GM12878 (cell line): Measurements from ENCODE around the gene NRN1L. TPM values are rescaled to one million over a fixed set of nuclear protein-coding genes. Genes with fewer than 3 reads are reported as not detected.

Source experiments
- ATAC-seq: fragments of 200-7000 bp; cut with Tn5 transposase; 3 replicates; pipeline ENCODE4 v1.9.1; 2020; ENCODE audit warnings: mild to moderate bottlenecking, moderate library complexity
- BruUV-seq: library from RNA; stranded (reverse); fragments of 400-500 nt; replicated peaks from 2 replicates; lab custom pipeline; 2021; lab: Mats Ljungman, UMichigan
- CTCF ChIA-PET: fragments of 300-600 bp; sonication (Branson Sonifier 250); formaldehyde crosslinking; extraction: SDS; loops from one replicate; lab custom pipeline; 2021; ENCODE audit warnings: inconsistent platforms; lab: Yijun Ruan, JAX
- POLR2A ChIA-PET: fragments of 350-600 bp; formaldehyde crosslinking; extraction: SDS; loops from one replicate; lab custom pipeline; 2021; ENCODE audit warnings: inconsistent platforms; lab: Charles Lee
- RAD21 ChIA-PET: fragments of 300-600 bp; sonication (Branson Sonifier 250); formaldehyde crosslinking; loops from one replicate; lab custom pipeline; 2023; ENCODE audit warnings: antibody characterized with exemption; ENCODE audit not compliant: unreplicated experiment; lab: Charles Lee
- SMC1A ChIA-PET: fragments of 300-600 bp; sonication (Branson Sonifier 250); formaldehyde crosslinking; loops from one replicate; lab custom pipeline; 2023; ENCODE audit not compliant: unreplicated experiment, uncharacterized antibody; lab: Charles Lee
- DNase-seq: peaks from one replicate; pipeline ENCODE4 v3.0.0-alpha.2; 2011; ENCODE audit warnings: low read depth, low spot score
- FAIRE-seq: peaks from 3 replicates; lab custom pipeline; 2011; peaks lifted over from hg19 to GRCh38; lab: Jason Lieb, UNC
- H2AFZ ChIP-seq: 2 replicates; pipeline ENCODE4 v1.6.0; 2011; ENCODE audit warnings: low read depth, low read length, control low read depth; ENCODE audit not compliant: control insufficient read depth
- H3K27ac ChIP-seq: 2 replicates; pipeline ENCODE4 v1.5.1; 2011; ENCODE audit warnings: control low read depth; ENCODE audit not compliant: control insufficient read depth, insufficient read depth
- H3K27me3 ChIP-seq, 2 experiments: replicated peaks in 1 of 2; 2 replicates each; pipeline versions ENCODE4 v1.6.0 to v1.6.1; 2011; ENCODE audit warnings: low read length in 1 of 2; ENCODE audit not compliant: control insufficient read depth in 2 of 2, insufficient read depth in 2 of 2
- H3K36me3 ChIP-seq, 2 experiments: 2 replicates each; pipeline ENCODE4 v1.5.1; 2011; ENCODE audit warnings: low read length in 1 of 2; ENCODE audit not compliant: control insufficient read depth in 2 of 2, insufficient read depth in 2 of 2
- H3K4me1 ChIP-seq: 2 replicates; pipeline ENCODE4 v1.6.1; 2011; ENCODE audit warnings: mild to moderate bottlenecking, low read length, moderate library complexity, mixed read lengths; ENCODE audit not compliant: control insufficient read depth, insufficient read depth
- H3K4me2 ChIP-seq: 2 replicates; pipeline ENCODE4 v1.6.0; 2011; ENCODE audit warnings: control low read depth; ENCODE audit not compliant: control insufficient read depth, insufficient read depth
- H3K4me3 ChIP-seq: fragments of 200-600 bp; sonication (generic); 2 replicates; pipeline ENCODE4 v1.5.1; 2016
- H3K79me2 ChIP-seq: 2 replicates; pipeline ENCODE4 v1.6.0; 2011; ENCODE audit warnings: low read length; ENCODE audit not compliant: control insufficient read depth, insufficient read depth
- H3K9ac ChIP-seq: 2 replicates; pipeline ENCODE4 v1.8.0; 2011; ENCODE audit warnings: low read length, control low read depth, mixed read lengths; ENCODE audit not compliant: control insufficient read depth, insufficient read depth
- H3K9me3 ChIP-seq: replicated peaks from 3 replicates; pipeline ENCODE4 v1.5.1; 2011; ENCODE audit warnings: mild to moderate bottlenecking, low read length; ENCODE audit not compliant: control insufficient read depth, insufficient read depth
- H4K20me1 ChIP-seq: 2 replicates; pipeline ENCODE4 v1.6.0; 2011; ENCODE audit not compliant: control insufficient read depth, insufficient read depth
- ASH2L ChIP-seq: fragments of 300-600, 200-600 bp; sonication (generic); IDR thresholded peaks from 2 replicates; pipeline ENCODE4 v1.6.1; 2017; ENCODE audit warnings: low read depth, mild to moderate bottlenecking, borderline replicate concordance
- BCL3 ChIP-seq: IDR thresholded peaks from 2 replicates; pipeline ENCODE4 v1.6.1; 2011; ENCODE audit warnings: borderline replicate concordance, low read depth, mild to moderate bottlenecking, moderate library complexity, low read length; ENCODE audit not compliant: insufficient read depth, poor library complexity, severe bottlenecking
- SMAD1 ChIP-seq: fragments of 450-650 bp; IDR thresholded peaks from 2 replicates; pipeline ENCODE4 v1.6.1; 2018; ENCODE audit warnings: mild to moderate bottlenecking, low read depth; ENCODE audit not compliant: partially characterized antibody
- YBX1 ChIP-seq: fragments of 450-650 bp; IDR thresholded peaks from 2 replicates; pipeline ENCODE4 v1.6.1; 2016; ENCODE audit warnings: antibody characterized with exemption
- WGBS: methylation state at CpG from one replicate; pipeline ENCODE4 v1.1.6; 2016; ENCODE audit warnings: low lambda C conversion rate; ENCODE audit not compliant: insufficient replicate concordance, insufficient coverage; ENCODE audit errors: missing lambda C conversion rate; 5-methylcytosine and 5-hydroxymethylcytosine counted together
- in situ Hi-C: fragments of 300-500 bp; cut with MboI; formaldehyde crosslinking; loops from 9 replicates; pipeline ENCODE4 v1.14.3; 2018; ENCODE audit warnings: mixed read lengths
- intact Hi-C: fragments of 100-400 bp; cut with micrococcal nuclease; formaldehyde crosslinking; loops from one replicate; pipeline ENCODE4 v1.14.2; 2022; ENCODE audit not compliant: unreplicated experiment
- polyA plus RNA-seq, 11 experiments: library from polyadenylated mRNA; depleted of rRNA in 4 of 11; unstranded in 6 of 11; stranded (reverse) in 5 of 11; fragments of >200 nt; fragmentation: Nextera tagmentation in 4 of 11; fragmentation: Illumina TruSeq in 1 of 11; extraction: Ambion mirVana in 4 of 11; extraction: Trizol in 1 of 11; gene quantifications; 1 replicate in 1 of 11; 2 replicates in 10 of 11; pipeline versions ENCODE4 v1.2.1 to v1.2.3, GENCODE V29; 2011 to 2016; ENCODE audit warnings: inconsistent platforms in 2 of 11, missing spikeins in 2 of 11, low read depth in 1 of 11
- total RNA-seq, 4 experiments: library from RNA; depleted of rRNA in 3 of 4; stranded (reverse); fragments of >200 nt in 3 of 4; fragmentation: Illumina TruSeq in 1 of 4; extraction: Trizol in 1 of 4; gene quantifications; 2 replicates each; pipeline versions ENCODE4 v1.2.1 to v1.2.3, GENCODE V29; 2013 to 2021

NRN1L gene
- total and polyA plus RNA-seq, 10 of the 15 experiments (the other 5 are each of a cell fraction or from before 2014, with no cell fraction given): 0.11 to 0.99 (median 0.28) TPM; not detected in 3

DNA sequence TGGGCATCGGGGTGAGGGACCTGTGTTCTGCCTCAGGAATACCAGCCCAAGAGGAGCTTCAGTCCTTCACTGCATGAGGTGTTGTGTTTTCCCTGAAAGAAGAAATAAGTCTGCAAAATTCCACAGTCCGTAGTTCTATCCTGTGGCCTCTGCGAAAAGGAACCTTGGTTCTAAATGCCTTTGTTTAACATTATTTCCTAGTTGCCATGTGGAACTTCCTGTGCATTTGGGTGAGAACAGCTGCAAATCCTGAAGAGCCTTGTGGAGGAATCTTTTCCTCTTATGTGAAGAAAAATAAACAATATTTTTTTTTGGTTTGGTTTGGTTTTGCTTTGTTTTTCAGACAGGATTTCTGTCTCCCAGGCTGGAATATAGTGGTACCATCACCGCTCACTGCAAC, 18.1 kb downstream of the NRN1L start:
- TF ChIP-seq SMAD1 (no peak), YBX1 (no peak), ASH2L (no peak), BCL3 (no peak)
- no TSS peak for BruUV-seq
- DNase-seq (no peak), ATAC-seq (no peak), FAIRE-seq (no peak)
- ChIA-PET CTCF (interaction anchor here (1.0 to 1.2 kb wide), 2 partner anchors 136 to 230 kb away, joined by 3 to 4 read pairs; no protein-coding TSS in a partner anchor), RAD21 (interaction anchor here (0.8 kb wide), 1 partner anchor 818 kb away, joined by 3 read pairs; no protein-coding TSS in a partner anchor), SMC1A (no interaction called here), POLR2A (no interaction called here)
- H3K4me1 ChIP-seq: no peaks in the 10 kb centered on the region
- no peak overlapping the region for H3K27ac ChIP-seq
- WGBS: 100% methylated on average over 4 of the region's 4 CpGs
- H3K4me3 ChIP-seq: no peak overlapping the region
- H3K27me3 ChIP-seq: no peaks in the 10 kb centered on the region
- no peak overlapping the region for H3K4me2 ChIP-seq
- no peak overlapping the region for H3K9ac ChIP-seq
- in situ Hi-C loops (no loop called here), intact Hi-C loops (no loop called here)
- no peak overlapping the region for H2AFZ ChIP-seq
- H3K36me3 ChIP-seq: no peaks in the 10 kb centered on the region; a peak in 2 of 4 replicates
- no peaks in the 10 kb centered on the region; the same call in 1 of the 2 replicates for H3K79me2 ChIP-seq
- no peaks in the 10 kb centered on the region for H3K9me3 ChIP-seq
- H4K20me1 ChIP-seq: no peaks in the 10 kb centered on the region; the same call in 1 of the 2 replicates
